ENCODE results near the gene C2CD2L. TPM values are rescaled to one million over a fixed set of nuclear protein-coding genes. Genes with fewer than 3 reads are reported as not detected.

C2CD2L gene
- total RNA-seq, 4 donors from 2014 or later: 5.1 to 12.8 (median 8.0) TPM

DNA sequence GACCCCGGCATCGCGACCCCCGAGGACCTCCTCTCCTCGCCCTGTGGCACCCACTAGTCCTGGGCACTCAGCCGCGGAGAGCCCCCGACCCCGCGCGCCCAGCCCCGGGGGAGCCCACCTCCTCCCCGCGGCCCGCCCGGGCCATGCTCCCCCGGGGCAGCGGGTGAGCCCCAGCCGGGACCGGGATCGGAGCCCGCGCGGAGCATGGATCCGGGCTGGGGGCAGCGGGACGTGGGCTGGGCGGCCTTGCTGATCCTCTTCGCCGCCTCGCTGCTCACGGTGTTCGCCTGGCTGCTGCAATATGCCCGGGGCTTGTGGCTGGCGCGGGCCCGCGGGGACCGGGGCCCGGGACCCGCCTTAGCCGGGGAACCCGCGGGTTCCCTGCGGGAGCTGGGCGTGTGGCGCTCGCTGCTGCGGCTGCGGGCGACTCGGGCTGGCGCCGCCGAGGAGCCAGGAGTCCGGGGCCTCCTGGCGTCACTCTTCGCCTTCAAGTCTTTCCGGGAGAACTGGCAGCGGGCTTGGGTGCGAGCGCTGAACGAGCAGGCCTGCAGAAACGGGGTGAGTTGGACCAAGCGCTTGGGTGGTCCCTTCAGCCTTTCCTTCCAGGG, 498 bp downstream of the C2CD2L start:
- Histone ChIP-seq H3K4me3 (peak overlapping the region; percentile 68 to 99 (median 93)), H3K4me1 (peaks cover 14 to 63% (median 27%) of the 10 kb centered on the region in 3 donors), H3K27me3 (no peaks in the 10 kb centered on the region), H3K27ac (peak overlapping the region; percentile 83 to 95 (median 91)), H3K9me3 (no peaks in the 10 kb centered on the region), H3K36me3 (peaks cover 2 to 29% (median 7%) of the 10 kb centered on the region in 3 donors)
- no peak for TF ChIP-seq POLR2A (IDR thresholded peaks at IDR 0.05)
- TF ChIP-seq, protein P1, sequence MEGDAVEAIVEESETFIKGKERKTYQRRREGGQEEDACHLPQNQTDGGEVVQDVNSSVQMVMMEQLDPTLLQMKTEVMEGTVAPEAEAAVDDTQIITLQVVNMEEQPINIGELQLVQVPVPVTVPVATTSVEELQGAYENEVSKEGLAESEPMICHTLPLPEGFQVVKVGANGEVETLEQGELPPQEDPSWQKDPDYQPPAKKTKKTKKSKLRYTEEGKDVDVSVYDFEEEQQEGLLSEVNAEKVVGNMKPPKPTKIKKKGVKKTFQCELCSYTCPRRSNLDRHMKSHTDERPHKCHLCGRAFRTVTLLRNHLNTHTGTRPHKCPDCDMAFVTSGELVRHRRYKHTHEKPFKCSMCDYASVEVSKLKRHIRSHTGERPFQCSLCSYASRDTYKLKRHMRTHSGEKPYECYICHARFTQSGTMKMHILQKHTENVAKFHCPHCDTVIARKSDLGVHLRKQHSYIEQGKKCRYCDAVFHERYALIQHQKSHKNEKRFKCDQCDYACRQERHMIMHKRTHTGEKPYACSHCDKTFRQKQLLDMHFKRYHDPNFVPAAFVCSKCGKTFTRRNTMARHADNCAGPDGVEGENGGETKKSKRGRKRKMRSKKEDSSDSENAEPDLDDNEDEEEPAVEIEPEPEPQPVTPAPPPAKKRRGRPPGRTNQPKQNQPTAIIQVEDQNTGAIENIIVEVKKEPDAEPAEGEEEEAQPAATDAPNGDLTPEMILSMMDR (IDR thresholded peaks at IDR 0.05): no peak
- DNase-seq: no peak
- no CpG with 5 or more reads among the region's 65 CpGs for WGBS, 2 donors
- intact Hi-C loops (cut with DNase I): no loop called here

DNA sequence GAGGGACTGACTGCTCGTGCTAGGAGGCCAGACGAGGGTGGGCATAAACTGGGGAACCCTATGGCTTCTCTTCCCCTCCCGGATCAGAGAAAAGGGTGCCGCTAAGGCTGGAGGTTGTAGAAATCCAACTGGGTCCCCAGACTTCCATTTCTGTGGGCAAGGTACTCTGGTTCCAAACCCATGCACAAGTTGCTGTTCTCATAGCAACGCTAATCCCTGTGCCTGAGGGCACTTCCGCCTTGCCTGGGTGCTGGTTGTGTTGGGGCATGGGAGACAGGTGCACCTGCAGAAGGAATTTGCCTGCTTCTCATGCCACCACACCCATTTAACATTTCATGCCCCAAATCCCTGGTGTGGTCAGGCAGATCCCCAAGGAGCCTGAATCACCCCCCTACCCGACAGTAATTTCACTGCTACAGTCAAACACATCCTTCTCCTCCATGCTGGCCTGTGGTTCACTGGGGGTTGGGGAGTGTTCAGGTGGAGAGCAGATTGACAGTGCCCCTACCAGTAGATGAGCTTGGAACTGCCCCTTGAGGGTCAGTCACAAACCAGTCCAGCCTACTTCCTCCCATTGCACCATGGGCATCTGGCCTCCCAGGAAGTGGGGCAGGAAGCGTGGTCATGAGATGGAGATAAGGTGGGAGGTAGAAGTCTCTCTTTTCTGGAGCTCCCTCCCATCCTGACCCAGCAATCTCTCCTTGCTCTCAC, 1.2 kb downstream of the C2CD2L start:
- 7 to 28% methylated on average over 4 to 5 of the region's 8 CpGs for WGBS, 2 donors
- Histone ChIP-seq H3K27me3 (no peaks in the 10 kb centered on the region), H3K4me1 (peaks cover 14 to 61% (median 21%) of the 10 kb centered on the region in 3 donors), H3K4me3 (peak overlapping the region; percentile 68 to 99 (median 93)), H3K27ac (peak overlapping the region; percentile 83 to 95 (median 91)), H3K36me3 (peaks cover 7 to 36% (median 9%) of the 10 kb centered on the region in 3 donors), H3K9me3 (no peaks in the 10 kb centered on the region)
- TF ChIP-seq, protein P1 (IDR thresholded peaks at IDR 0.05): no peak
- no peak for TF ChIP-seq POLR2A (IDR thresholded peaks at IDR 0.05)
- intact Hi-C loops (cut with DNase I): no loop called here
- no peak for DNase-seq

DNA sequence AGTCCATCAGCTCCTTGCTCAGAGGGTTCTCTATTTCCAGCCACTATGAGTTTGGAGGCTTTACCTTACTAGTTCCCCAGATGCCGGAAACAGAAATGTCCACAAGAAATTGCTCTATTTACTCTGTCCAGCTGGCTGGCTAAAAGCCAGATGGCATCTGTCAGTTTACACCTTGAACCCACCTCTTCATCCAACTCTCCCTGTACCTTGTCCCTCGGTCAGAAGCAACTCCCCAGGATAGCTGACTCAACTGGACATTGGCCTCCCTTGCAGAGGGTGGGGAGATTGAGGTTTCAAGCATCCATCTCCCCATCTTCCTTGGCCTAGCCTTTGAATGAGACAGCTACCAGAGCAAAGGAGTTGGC, 1.7 kb downstream of the C2CD2L start:
- H3K27ac ChIP-seq: peak overlapping the region in 1 of 4 donors; percentile 95
- H3K4me1 ChIP-seq: peaks cover 14 to 61% (median 19%) of the 10 kb centered on the region in 3 donors
- H3K27me3 ChIP-seq: no peaks in the 10 kb centered on the region
- 67 to 100% methylated on average over 1 to 2 of the region's 2 CpGs for WGBS, 2 donors
- TF ChIP-seq POLR2A (IDR thresholded peaks at IDR 0.05): no peak
- TF ChIP-seq, protein P1 (IDR thresholded peaks at IDR 0.05): no peak
- intact Hi-C loops (cut with DNase I): no loop called here
- H3K4me3 ChIP-seq: peak overlapping the region in 2 of 4 donors; percentile 97 to 99
- no peaks in the 10 kb centered on the region for H3K9me3 ChIP-seq
- no peak for DNase-seq
- peaks cover 11 to 41% (median 11%) of the 10 kb centered on the region in 3 donors for H3K36me3 ChIP-seq

DNA sequence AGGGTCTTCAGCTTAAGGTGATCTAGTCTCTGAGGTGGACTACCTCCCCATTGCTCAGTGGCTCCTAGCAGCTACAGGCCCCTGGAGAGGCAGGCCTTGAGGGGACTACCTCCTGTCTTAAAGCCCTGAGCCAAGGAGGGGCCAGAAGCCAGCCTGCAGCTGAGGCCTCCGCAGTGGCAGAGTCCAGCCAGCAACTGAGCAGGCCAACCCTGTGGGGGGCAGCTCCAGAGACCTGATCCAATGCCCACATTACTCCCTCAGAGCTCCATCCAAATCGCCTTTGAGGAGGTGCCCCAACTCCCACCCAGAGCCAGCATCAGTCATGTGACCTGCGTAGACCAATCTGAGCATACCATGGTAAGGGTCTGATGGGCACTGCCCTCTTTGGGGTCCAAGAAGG, 2.7 kb downstream of the C2CD2L start:
- Histone ChIP-seq H3K4me3 (no peak overlapping the region), H3K27me3 (no peaks in the 10 kb centered on the region), H3K9me3 (no peaks in the 10 kb centered on the region), H3K36me3 (peaks cover 14 to 51% (median 18%) of the 10 kb centered on the region in 3 donors), H3K27ac (no peak overlapping the region), H3K4me1 (peaks cover 14 to 61% (median 19%) of the 10 kb centered on the region in 3 donors)
- TF ChIP-seq, protein P1 (IDR thresholded peaks at IDR 0.05): no peak
- WGBS, 2 donors: 86 to 100% methylated on average over 1 of the region's 3 CpGs
- intact Hi-C loops (cut with DNase I): no loop called here
- DNase-seq: no peak

DNA sequence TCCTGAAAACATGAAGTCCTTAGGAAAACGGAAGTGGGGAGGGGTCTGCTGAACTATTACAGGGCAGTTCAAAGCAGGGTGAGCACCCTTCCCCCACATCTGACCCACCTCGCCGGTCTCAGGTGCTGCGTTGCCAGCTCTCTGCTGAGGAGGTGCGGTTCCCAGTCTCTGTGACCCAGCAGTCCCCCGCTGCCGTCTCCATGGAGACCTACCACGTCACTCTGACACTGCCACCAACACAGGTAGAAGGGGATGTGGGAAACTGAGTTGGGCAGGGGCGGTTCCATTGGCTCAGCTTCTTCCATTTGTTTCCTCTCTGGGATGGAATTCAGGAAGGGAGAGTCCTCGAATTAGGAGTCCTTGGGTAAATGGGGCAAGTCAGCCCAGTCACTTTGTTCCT, 3.3 kb downstream of the C2CD2L start:
- WGBS, 2 donors: 81 to 87% methylated on average over 9 to 10 of the region's 10 CpGs
- Histone ChIP-seq H3K9me3 (no peaks in the 10 kb centered on the region), H3K4me3 (no peak overlapping the region), H3K36me3 (peaks cover 14 to 57% (median 18%) of the 10 kb centered on the region in 3 donors), H3K4me1 (peaks cover 14 to 61% (median 19%) of the 10 kb centered on the region in 3 donors), H3K27me3 (no peaks in the 10 kb centered on the region), H3K27ac (no peak overlapping the region)
- intact Hi-C loops (cut with DNase I): no loop called here
- no peak for TF ChIP-seq POLR2A (IDR thresholded peaks at IDR 0.05)
- DNase-seq: no peak
